Measurements from ENCODE around the gene SNIP1.

GRCh38 chr1:37593726-37594125 lies 39.6 kb upstream of the SNIP1 start:
- no peak for TF ChIP-seq CTCF (IDR thresholded peaks at IDR 0.05; ENCODE audit: low read depth, low read length)
- no peak for TF ChIP-seq EZH2phosphoT487 (IDR thresholded peaks at IDR 0.05; ENCODE audit: low read depth)

Data from OCI-LY3 (cell line).